RPMI8226 (cell line): ENCODE measurements around the gene ZNF888.
A peak's percentile ranks its signal among the peaks of the same experiment; 100 is the strongest.
"Not testable (repeated sequence)": the region's sequence is repeated elsewhere in the genome, so short reads cannot be mapped to it uniquely, and the experiment has no call there.

Experiments used
- DNase-seq: peaks from one replicate; pipeline ENCODE4 v3.0.0-alpha.2; 2015

ZNF888 gene

DNA sequence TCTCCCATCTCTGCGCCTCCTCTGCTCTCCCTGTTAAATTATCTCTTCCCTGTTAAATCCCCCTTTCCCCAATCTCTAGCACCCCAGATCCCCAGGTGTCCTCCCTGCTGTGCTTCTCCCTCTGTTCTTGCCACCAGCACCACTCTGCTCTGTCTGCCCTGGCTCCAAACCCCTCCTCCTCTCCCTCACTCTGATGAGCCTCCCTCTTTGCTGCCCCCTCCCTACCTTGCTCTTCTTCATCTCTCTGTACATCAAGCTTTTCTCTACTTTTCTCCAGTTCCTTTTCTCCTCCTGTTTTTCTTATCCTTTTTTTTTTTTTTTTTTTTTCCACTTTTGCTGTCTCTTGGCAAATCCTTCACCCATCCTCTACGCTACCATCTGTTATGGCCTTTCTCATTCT lies 18.3 kb upstream of the ZNF888 start:
- not testable (repeated sequence) for DNase-seq

DNA sequence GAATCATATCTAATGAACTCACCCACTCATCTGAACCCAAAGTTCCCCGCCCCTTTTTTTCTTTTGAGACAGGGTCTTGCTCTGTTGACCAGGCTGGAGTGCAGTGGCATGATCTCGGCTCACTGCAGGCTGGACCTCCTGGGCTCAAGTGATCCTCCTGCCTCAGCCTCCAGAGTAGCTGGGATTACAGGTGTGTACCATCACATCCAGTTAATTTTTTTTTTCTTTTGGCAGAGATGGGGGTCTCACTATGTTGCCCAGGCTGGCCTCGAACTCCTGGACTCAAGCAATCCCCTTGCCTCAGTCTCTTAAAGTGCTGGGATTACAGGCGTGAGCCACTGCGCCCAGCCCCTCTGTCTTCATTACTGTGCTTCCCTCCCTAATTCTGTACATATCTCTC lies 17.7 kb upstream of the ZNF888 start:
- DNase-seq: not testable (repeated sequence)

DNA sequence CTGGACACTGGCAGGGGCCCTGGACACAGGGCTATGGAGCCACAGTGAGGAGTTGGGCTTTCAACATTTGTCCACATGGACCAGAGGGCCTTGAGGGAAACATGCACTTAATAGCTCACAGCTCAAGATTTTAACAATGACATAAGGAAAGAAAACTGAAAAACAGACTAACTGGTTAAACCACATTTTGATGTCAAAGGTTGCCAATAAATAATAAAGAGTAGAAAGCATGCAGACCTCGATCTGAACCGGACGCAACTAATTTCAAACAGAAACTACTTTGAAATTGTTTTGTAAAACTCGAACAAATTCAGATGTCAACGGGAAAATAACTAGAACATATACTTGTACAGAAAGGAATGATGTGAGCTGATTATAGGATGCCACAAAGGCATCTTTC lies 15.5 kb upstream of the ZNF888 start:
- DNase-seq: no peak

DNA sequence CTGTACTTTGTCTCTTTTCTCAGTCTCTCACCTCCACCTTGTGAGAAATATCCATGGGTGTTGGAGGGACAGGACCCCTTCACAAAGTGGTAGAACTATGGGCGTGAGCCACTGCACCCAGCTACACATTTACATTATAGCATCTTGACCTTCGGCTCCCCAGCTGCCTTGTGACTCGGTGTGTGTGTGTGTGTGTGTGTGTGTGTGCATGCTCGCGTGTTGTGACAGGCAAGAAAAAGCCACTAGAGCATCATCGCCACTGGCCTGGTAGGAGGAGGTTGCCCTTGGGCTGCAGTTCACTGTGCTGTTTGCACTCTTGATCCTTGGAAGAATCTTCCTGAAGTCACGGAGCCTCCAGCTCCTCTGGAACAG lies 13.7 kb upstream of the ZNF888 start:
- no peak for DNase-seq

DNA sequence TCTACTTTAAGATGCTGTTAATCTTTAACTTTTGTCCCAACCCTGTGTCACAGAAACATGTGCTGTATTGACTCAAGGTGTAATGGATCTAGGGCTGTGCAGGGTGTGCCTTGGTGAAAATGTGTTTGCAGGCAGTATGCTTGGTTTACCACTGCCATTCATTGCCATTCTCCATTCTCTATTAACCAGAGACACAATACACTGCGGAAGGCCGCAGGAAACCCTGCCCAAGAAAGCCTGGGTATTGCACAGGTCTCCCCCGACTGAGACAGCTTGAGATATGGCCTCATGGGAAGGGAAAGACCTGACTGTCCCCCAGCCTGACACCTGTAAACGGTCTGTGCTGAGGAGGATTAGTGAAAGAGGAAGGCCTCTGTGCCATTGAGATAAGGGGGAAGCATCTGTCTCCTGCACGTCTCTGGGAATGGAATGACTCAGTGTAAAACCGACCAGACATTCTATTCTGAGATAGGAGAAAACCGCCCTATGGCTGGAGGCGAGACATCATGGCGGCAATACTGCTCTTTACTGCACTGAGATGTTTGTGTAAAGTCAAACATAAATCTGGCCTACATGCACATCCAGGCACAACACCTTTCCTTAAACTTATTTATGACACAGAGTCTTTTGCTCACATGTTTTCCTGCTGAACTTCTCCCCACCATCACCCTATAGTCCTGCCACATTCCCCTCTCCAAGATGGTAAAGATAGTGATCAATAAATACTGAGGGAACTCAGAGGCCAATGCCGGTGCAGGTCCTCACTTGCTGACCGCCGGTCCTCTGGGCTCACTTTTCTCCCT lies 13.1 kb upstream of the ZNF888 start:
- DNase-seq: no peak

DNA sequence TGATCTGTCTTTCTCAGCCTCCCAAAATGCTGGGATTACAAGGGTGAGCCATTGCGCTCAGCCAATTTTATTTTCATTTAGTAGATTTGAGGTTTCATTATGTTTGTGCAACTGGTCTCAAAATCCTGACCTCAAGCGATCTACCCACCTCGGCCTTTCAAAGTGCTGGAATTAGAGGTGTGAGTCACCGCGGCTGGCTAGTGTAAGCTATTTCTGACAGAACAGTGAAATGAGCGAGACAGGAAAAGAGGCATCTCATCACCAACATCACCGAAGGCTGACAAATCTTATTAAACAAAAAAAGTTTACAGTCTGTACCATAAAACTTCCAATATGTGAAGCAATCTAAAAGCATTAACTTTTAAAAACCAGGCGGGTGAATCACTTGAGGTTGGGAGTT lies 12.2 kb upstream of the ZNF888 start:
- no peak for DNase-seq

DNA sequence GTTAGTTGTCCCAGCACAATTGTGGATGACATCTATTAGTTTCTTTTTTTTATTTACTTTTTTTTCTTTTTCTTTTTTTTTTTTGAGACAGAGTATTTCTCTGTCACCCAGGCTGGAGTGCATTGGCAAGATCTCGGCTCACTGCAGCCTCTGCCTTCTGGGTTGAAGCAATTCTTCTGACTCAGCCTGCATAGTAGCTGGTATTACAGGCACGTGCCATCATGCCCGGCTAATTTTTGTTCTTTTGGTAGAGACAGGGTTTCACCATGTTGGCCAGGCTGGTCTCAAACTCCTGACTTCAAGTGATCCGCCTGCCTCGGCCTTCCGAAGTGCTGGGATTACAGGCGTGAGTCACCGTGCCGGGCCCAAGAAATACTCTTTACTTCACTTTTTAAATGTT lies 1.4 kb upstream of the ZNF888 start:
- not testable (repeated sequence) for DNase-seq

DNA sequence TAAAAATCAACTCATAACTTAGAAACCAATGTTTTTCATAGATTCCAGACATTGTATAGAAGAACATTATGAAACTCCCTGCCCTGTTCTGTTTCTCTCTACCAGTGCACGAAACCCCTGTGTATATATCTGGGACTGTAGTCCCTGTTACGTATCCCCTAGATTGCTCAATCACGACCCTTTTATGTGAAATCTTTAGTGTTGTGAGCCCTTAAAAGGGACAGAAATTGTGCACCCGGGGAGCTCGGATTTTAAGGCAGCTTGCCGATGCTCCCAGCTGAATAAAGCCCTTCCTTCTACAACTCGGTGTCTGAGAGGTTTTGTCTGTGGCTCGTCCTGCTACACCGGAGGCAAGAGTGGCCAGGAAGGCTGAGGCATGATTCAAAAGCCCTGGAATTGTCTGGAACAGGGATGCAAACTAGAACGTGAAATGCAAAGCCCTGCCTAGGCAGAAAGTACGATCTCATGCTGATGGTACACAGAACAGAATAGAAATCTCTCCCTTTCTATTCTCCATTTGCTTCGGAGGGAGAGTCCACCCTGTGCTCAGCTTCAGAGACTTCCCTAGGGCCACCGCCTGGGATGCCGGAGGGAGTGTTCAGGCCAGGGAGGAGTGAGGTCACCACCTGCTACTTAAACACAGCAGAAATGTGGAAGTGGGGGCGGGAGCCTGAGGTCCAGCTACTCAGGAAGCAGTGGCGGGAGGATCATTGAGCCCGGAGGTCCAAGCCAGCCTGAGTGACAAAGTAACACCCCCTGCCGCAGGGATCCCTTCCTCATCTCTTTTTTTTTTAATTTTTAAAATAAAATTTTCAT lies 758 bp upstream of the ZNF888 start:
- DNase-seq: no peak

DNA sequence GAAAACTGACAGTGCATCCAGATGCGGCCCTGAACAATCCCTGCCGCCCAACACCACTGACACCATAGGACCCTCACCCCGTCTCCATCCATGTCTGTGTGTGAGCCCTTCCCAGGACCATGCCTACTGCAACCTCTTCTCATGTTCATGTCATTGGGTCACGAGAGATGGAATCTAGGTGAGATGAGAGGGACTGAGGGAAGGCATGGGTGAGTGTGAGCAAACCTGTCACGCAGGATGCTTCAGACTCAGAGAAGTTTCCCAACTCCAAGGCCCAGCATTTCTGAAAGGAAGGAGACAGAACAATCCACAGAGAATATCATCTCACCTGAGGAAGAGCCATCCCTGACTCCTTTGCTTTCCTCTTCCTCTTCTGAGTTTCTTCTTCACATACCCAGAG lies 5.7 kb downstream of the ZNF888 start:
- no peak for DNase-seq

DNA sequence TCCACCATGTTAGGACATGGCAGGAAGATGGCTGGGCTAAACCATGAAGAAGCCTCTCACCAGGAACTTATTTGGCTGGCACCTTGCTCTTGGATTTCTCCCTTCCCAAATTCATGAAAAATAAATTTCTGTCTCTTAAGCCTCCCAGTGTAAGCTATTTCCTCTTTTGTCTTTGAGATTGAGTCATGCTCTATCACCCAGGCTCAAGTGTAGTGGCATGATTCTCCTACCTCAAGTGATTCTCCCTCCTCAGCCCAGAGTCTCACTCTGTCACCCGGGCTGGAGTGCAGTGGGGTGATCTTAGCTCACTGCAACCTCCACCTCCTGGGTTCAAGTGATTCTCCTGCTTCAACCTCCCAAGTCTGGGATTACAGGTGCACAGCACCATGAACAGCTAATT lies 12.6 kb downstream of the ZNF888 start:
- DNase-seq: no peak

DNA sequence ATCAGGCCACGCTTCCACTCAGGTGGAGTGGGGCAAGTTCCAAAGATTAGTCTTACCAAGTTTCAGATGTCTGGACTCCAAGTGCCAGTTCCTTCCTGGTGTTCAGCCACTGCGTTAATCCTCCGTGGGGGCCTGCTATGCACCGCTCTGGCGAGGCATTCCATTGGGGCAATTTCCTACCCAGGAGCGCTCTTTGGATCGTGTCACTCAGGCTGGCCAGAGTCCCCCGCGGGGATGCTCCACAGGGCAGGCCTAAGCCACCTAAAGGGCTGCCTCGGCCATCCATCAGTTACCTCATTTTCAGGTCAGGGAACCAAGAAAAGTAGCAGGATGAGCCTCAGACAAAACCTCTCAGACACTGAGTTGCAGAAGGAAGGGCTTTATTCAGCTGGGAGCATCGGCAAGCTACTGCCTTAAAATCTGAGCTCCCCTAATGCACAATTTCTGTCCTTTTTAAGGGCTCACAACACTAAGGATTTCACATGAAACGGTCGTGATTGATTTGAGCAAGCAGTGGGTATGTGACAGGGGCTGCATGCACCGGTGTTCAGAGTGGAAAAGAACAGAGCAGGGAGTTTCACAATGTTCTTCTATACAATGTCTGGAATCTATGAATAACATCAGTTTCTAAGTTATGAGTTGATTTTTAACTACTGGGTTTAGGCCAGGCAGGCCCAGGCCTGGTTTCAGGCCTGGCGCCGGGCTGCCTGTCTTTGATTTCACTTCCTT lies 19.0 kb downstream of the ZNF888 start:
- DNase-seq: peak; percentile 8

DNA sequence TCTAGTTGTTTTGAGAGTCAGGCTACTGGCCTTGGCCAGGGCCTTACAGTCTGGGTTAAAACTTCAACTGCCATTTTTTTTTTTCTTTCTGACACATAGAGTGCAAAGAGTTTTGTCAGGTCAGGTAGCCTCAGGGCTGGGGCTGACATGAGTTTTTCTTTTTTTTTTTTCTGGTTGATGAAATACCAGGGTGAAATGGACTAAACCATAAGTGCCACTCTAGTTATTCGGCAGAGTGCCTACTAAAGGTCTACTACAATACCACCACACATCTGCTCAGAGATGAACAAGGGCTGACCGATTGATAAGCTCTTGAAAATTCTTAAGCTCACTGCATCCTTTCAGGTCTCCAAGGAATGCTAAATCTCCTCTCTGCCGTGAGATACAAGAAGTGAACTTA lies 21.4 kb downstream of the ZNF888 start:
- no peak for DNase-seq

DNA sequence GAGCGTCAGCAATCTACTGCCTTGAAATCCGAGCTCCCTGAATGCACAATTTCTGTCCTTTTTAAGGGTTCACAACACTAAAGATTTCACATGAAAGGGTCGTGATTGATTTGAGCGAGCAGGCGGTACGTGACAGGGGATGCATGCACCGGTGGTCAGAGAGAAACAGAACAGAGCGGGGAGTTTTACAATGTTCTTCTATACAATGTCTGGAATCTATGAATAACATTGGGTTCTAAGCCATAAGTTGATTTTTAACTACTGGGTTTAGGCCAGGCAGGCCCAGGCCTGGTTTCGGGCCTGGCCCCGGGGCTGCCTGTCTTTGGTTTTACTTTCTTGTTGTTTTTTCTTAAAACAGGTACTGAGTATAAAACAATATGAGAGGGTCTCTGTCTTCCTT lies 24.6 kb downstream of the ZNF888 start:
- not testable (repeated sequence) for DNase-seq

DNA sequence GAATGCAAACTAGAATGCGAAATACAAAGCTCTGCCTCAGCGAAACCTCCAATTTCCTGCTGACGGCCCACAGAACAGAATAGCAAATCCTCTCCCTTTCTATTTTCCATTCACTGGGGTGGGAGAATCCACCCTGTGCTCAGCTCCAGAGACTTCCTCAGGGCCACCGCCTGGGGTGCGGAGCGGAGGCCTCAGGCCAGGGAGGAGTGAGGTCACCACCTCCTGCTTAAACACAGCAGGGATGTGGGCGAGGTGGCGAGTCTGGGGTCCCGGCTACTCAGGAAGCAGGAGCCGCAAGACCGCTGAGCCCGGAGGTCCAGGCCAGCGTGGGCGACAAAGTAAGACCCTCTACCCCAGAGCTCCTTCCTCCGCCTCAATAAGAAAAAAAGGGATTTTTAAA lies 25.1 kb downstream of the ZNF888 start:
- DNase-seq: no peak

DNA sequence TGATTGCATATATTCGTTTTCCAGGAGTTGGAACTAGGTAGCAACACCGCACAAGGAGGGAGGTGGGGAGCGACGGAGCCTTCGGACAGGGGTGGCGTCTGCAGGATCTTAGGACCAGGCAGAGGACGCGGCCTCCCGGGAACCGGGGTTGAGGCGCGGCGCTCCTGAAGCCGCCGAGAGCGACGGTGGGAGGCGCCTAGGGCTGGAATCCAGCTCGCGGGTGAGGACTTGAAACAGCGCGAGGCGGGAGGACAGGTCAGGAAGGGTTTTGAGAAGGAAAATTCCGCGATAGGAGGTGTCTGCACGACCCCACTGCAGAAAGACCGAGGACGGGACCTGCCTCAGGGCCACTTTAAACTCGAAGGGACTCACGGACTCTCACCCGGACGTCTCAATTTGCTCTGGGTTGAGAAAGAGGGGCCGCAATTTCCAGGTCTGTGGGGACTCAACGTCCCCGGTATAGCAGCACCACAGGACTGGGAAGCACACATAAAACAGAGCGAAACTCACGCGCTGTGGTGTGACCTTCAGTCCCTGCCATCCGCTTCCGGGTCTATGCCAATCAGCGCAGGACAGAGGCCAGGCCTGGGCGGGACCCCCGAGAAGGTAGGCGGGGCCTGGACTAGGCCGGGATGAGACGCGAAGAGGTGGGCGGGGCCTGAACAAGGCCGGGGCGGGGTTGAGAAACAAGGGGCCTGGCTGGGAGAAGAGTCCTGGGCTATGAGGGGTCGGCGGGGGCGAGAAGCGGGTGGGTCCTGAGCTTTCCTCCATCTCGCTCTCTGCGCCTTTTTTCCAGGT lies 25.9 kb downstream of the ZNF888 start, which contains the start of gene ZNF320:
Gene ZNF320, minus strand, starts transcription at position 498 of the 798 bp plus-strand sequence. CDS start 7,380 bp downstream, outside the sequence.
- DNase-seq: peak; percentile 96

DNA sequence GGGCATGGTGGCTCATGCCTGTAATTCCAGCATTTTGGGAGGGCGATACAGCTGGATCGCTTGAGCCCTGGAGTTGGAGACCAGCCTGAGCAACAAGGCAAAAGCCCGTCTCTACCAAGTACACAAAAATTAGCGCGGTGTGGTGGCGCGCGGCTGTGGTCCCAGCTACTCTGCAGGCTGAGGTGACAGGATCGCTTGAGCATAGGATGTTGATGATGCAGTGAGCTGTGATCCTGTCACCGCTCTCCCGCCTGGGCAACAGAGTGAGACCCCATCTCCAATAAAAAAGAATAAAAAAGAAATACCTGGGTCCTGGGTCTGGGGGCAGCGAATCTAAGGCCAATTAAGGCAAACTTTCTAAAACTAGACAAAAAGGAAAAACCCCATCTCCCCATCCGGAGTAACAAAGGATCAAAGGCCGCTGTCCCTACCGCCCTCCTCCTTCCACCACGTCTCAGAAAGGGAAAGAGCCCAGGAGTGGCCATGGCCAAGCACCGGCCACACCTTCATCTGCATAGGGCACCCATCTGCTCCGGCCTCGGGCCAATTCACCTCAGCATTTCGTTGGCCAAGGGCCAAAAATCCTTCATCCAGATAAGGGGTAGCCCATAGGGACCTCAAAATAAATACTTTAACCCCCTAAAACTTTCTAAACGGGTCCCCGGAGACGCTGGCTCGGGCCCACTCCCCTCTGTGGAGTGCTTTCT lies 26.6 kb downstream of the ZNF888 start:
- peak; percentile 67 for DNase-seq

DNA sequence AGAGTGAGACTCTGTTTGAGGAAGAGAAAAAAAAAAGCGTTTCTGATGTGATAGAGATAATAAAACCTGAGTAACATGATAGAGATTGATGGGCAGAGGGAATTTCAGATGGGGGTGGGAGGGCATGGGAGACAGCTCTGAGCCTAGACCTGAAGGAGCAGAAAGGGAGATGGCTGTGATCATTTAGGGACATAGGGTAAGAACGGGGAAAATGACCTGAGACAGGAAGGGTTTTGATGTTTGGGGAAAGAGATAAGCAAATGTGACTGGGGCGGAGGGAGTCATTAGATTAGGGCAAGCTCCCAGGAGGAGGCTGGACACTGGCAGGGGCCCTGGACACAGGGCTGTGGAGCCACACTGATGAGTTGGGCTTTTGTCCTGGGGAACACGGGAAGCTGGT lies 31.9 kb downstream of the ZNF888 start:
- DNase-seq: no peak

DNA sequence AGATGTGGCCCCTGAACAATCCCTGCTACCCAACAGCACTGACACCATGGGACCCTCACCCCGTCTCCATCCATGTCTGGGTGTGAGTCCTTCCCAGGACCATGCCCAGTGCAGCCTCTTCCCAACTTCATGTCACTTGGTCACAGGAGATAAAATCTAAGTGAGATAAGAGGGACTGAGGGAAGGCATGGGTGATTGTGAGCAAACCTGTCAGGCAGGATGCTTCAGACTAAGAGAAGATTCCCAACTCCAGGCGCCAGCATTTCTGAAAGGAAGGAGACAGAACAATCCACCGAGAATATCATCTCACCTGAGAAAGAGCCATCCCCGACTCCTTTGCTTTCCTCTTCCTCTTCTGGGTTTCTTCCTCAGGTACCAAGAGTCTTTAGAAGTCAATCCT lies 33.3 kb downstream of the ZNF888 start:
- DNase-seq: no peak

DNA sequence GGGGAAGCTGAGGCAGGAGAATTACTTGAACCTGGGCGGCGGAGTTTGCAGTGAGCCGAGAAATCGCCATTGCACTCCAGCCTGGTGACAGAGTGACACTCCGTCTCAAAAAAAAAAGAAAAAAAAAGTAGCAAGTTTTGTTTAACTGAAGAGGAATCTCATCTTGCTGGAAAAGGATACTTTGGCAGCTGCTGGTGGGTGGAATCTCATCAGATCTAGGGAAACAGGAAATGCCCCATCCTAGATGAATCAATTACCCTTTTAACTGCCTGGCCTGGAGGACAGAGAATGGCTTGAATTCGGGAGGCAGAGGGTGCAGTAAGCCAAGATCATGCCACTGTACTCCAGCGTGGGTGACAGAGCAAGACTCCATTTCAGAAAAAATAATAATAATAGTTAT lies 34.2 kb downstream of the ZNF888 start:
- DNase-seq: no peak

DNA sequence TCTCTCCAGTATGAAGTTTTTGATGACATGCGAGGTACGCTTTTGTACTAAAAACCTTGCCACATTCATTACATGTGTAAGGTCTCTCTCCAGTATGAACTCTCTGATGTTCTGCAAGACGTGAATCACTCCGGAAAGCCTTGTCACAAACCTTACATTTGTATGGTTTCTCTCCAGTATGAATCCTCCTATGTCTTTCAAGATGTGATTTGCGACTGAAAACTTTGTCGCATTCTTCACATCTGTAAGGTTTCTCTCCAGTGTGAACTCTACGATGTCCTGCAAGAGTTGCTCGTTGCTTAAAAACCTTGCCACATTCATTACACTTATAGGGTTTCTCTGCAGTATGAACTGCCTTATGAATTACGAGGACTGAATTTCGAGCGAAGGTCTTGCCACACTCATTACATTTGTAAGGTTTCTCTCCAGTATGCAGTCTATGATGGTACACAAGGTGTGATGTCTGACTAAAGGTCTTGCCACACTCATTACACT lies 42.3 kb downstream of the ZNF888 start:
- no peak for DNase-seq

DNA sequence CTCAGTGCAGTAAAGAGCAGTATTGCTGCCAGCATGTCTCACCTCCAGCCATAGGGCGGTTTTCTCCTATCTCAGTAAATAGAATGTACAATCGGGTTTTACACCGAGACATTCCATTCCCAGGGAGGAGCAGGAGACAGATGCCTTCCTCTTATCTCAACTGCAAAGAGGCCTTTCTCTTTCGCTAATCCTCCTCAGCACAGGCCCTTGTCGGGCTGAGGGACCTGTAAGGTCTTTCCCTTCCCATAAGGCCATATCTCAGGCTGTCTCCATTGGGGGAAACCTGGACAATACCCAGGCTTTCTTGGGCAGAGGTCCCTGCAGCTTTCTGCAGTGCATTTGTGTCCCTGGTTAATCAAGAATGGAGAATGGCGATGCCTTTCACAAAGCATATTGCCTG lies 50.2 kb downstream of the ZNF888 start:
- DNase-seq: not testable (repeated sequence)

DNA sequence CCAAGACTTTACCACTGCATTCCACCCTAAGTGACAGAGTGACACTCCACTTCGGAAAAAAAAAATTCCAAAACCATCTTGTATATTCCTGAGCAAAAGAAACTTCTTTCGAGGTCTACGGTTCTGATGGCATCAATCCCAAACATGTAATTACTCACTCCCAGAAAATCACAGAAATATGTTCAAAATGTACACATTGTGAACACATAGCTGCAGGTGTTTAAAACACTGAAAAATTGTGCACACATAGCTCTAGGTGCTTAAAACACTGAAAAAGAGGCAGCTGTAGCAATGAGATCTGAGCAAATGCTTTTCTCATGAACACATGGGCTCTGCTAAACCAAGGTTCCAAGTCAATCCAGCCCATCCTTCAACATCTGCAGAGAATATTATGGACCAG lies 51.8 kb downstream of the ZNF888 start:
- no peak for DNase-seq
